GM12878 (cell line): ENCODE data around the gene TMEM50B. TPM values are rescaled to one million over a fixed set of nuclear protein-coding genes. Genes with fewer than 3 reads are reported as not detected.

Experiments
- ATAC-seq: fragments of 200-7000 bp; cut with Tn5 transposase; 3 replicates; pipeline ENCODE4 v1.9.1; 2020; ENCODE audit warnings: mild to moderate bottlenecking, moderate library complexity
- BruUV-seq: library from RNA; stranded (reverse); fragments of 400-500 nt; replicated peaks from 2 replicates; lab custom pipeline; 2021; lab: Mats Ljungman, UMichigan
- CTCF ChIA-PET: fragments of 300-600 bp; sonication (Branson Sonifier 250); formaldehyde crosslinking; extraction: SDS; loops from one replicate; lab custom pipeline; 2021; ENCODE audit warnings: inconsistent platforms; lab: Yijun Ruan, JAX
- POLR2A ChIA-PET: fragments of 350-600 bp; formaldehyde crosslinking; extraction: SDS; loops from one replicate; lab custom pipeline; 2021; ENCODE audit warnings: inconsistent platforms; lab: Charles Lee
- RAD21 ChIA-PET: fragments of 300-600 bp; sonication (Branson Sonifier 250); formaldehyde crosslinking; loops from one replicate; lab custom pipeline; 2023; ENCODE audit warnings: antibody characterized with exemption; ENCODE audit not compliant: unreplicated experiment; lab: Charles Lee
- SMC1A ChIA-PET: fragments of 300-600 bp; sonication (Branson Sonifier 250); formaldehyde crosslinking; loops from one replicate; lab custom pipeline; 2023; ENCODE audit not compliant: unreplicated experiment, uncharacterized antibody; lab: Charles Lee
- DNase-seq: peaks from one replicate; pipeline ENCODE4 v3.0.0-alpha.2; 2011; ENCODE audit warnings: low read depth, low spot score
- FAIRE-seq: peaks from 3 replicates; lab custom pipeline; 2011; peaks lifted over from hg19 to GRCh38; lab: Jason Lieb, UNC
- H2AFZ ChIP-seq: 2 replicates; pipeline ENCODE4 v1.6.0; 2011; ENCODE audit warnings: low read depth, low read length, control low read depth; ENCODE audit not compliant: control insufficient read depth
- H3K27ac ChIP-seq: 2 replicates; pipeline ENCODE4 v1.5.1; 2011; ENCODE audit warnings: control low read depth; ENCODE audit not compliant: control insufficient read depth, insufficient read depth
- H3K27me3 ChIP-seq, 2 experiments: replicated peaks in 1 of 2; 2 replicates each; pipeline versions ENCODE4 v1.6.0 to v1.6.1; 2011; ENCODE audit warnings: low read length in 1 of 2; ENCODE audit not compliant: control insufficient read depth in 2 of 2, insufficient read depth in 2 of 2
- H3K36me3 ChIP-seq, 2 experiments: 2 replicates each; pipeline ENCODE4 v1.5.1; 2011; ENCODE audit warnings: low read length in 1 of 2; ENCODE audit not compliant: control insufficient read depth in 2 of 2, insufficient read depth in 2 of 2
- H3K4me1 ChIP-seq: 2 replicates; pipeline ENCODE4 v1.6.1; 2011; ENCODE audit warnings: mild to moderate bottlenecking, low read length, moderate library complexity, mixed read lengths; ENCODE audit not compliant: control insufficient read depth, insufficient read depth
- H3K4me2 ChIP-seq: 2 replicates; pipeline ENCODE4 v1.6.0; 2011; ENCODE audit warnings: control low read depth; ENCODE audit not compliant: control insufficient read depth, insufficient read depth
- H3K4me3 ChIP-seq: fragments of 200-600 bp; sonication (generic); 2 replicates; pipeline ENCODE4 v1.5.1; 2016
- H3K79me2 ChIP-seq: 2 replicates; pipeline ENCODE4 v1.6.0; 2011; ENCODE audit warnings: low read length; ENCODE audit not compliant: control insufficient read depth, insufficient read depth
- H3K9ac ChIP-seq: 2 replicates; pipeline ENCODE4 v1.8.0; 2011; ENCODE audit warnings: low read length, control low read depth, mixed read lengths; ENCODE audit not compliant: control insufficient read depth, insufficient read depth
- H3K9me3 ChIP-seq: replicated peaks from 3 replicates; pipeline ENCODE4 v1.5.1; 2011; ENCODE audit warnings: mild to moderate bottlenecking, low read length; ENCODE audit not compliant: control insufficient read depth, insufficient read depth
- H4K20me1 ChIP-seq: 2 replicates; pipeline ENCODE4 v1.6.0; 2011; ENCODE audit not compliant: control insufficient read depth, insufficient read depth
- CBX5 ChIP-seq: sonication (generic); IDR thresholded peaks from 2 replicates; pipeline ENCODE4 v1.6.1; 2016; ENCODE audit warnings: low read depth, moderate library complexity, mild to moderate bottlenecking, inconsistent platforms
- CTCF ChIP-seq, 3 experiments: IDR thresholded peaks in 2 of 3; conservative IDR thresholded peaks in 1 of 3; 2 replicates each; pipeline ENCODE4 v1.5.1; 2011; ENCODE audit warnings: low read depth in 3 of 3, low read length in 3 of 3, mild to moderate bottlenecking in 3 of 3, control low read depth in 2 of 3, moderate library complexity in 2 of 3, inconsistent platforms in 1 of 3, mixed read lengths in 1 of 3; ENCODE audit not compliant: control insufficient read depth in 2 of 3, insufficient read depth in 1 of 3; ENCODE audit errors: extremely low read depth in 1 of 3
- FOS ChIP-seq: IDR thresholded peaks from 3 replicates; pipeline ENCODE4 v1.6.1; 2011; ENCODE audit warnings: borderline replicate concordance; ENCODE audit not compliant: insufficient read length; ENCODE audit errors: extremely low read depth
- GABPA ChIP-seq: IDR thresholded peaks from 2 replicates; pipeline ENCODE4 v1.6.1; 2014; ENCODE audit warnings: antibody characterized with exemption, low read depth, mild to moderate bottlenecking, inconsistent platforms
- JUNB ChIP-seq: IDR thresholded peaks from 2 replicates; pipeline ENCODE4 v1.6.1; 2016; ENCODE audit warnings: antibody characterized with exemption, mild to moderate bottlenecking
- NR2C2 ChIP-seq: IDR thresholded peaks from 2 replicates; pipeline ENCODE4 v1.6.1; 2011; ENCODE audit warnings: borderline replicate concordance, low read depth; ENCODE audit not compliant: control insufficient read depth, insufficient read length
- PAX5 ChIP-seq: IDR thresholded peaks from 2 replicates; pipeline ENCODE4 v1.6.1; 2011; ENCODE audit warnings: low read depth, low read length, borderline replicate concordance
- PAX8 ChIP-seq: fragments of 450-650 bp; IDR thresholded peaks from 2 replicates; pipeline ENCODE4 v1.6.1; 2017; ENCODE audit warnings: mild to moderate bottlenecking, moderate library complexity
- RAD51 ChIP-seq: fragments of 450-650 bp; IDR thresholded peaks from 2 replicates; pipeline ENCODE4 v1.6.1; 2016; ENCODE audit warnings: moderate library complexity, mild to moderate bottlenecking, inconsistent platforms
- REST ChIP-seq: IDR thresholded peaks from 2 replicates; pipeline ENCODE4 v1.6.1; 2012; ENCODE audit warnings: mild to moderate bottlenecking, low read depth, low read length
- TAF1 ChIP-seq: IDR thresholded peaks from 2 replicates; pipeline ENCODE4 v1.6.1; 2011; ENCODE audit warnings: mild to moderate bottlenecking, low read depth, low read length, borderline replicate concordance
- ZBTB11 ChIP-seq: fragments of 450-650 bp; formaldehyde crosslinking; IDR thresholded peaks from 2 replicates; pipeline ENCODE4 v1.5.0; 2022; ENCODE audit warnings: mild to moderate bottlenecking, missing genetic modification characterization
- WGBS: methylation state at CpG from one replicate; pipeline ENCODE4 v1.1.6; 2016; ENCODE audit warnings: low lambda C conversion rate; ENCODE audit not compliant: insufficient replicate concordance, insufficient coverage; ENCODE audit errors: missing lambda C conversion rate; 5-methylcytosine and 5-hydroxymethylcytosine counted together
- in situ Hi-C: fragments of 300-500 bp; cut with MboI; formaldehyde crosslinking; loops from 9 replicates; pipeline ENCODE4 v1.14.3; 2018; ENCODE audit warnings: mixed read lengths
- intact Hi-C: fragments of 100-400 bp; cut with micrococcal nuclease; formaldehyde crosslinking; loops from one replicate; pipeline ENCODE4 v1.14.2; 2022; ENCODE audit not compliant: unreplicated experiment
- polyA plus RNA-seq, 11 experiments: library from polyadenylated mRNA; depleted of rRNA in 4 of 11; unstranded in 6 of 11; stranded (reverse) in 5 of 11; fragments of >200 nt; fragmentation: Nextera tagmentation in 4 of 11; fragmentation: Illumina TruSeq in 1 of 11; extraction: Ambion mirVana in 4 of 11; extraction: Trizol in 1 of 11; gene quantifications; 1 replicate in 1 of 11; 2 replicates in 10 of 11; pipeline versions ENCODE4 v1.2.1 to v1.2.3, GENCODE V29; 2011 to 2016; ENCODE audit warnings: inconsistent platforms in 2 of 11, missing spikeins in 2 of 11, low read depth in 1 of 11
- total RNA-seq, 4 experiments: library from RNA; depleted of rRNA in 3 of 4; stranded (reverse); fragments of >200 nt in 3 of 4; fragmentation: Illumina TruSeq in 1 of 4; extraction: Trizol in 1 of 4; gene quantifications; 2 replicates each; pipeline versions ENCODE4 v1.2.1 to v1.2.3, GENCODE V29; 2013 to 2021

TMEM50B gene
- total and polyA plus RNA-seq, 10 of the 15 experiments (the other 5 are each of a cell fraction or from before 2014, with no cell fraction given) = 12.1 to 42.1 (median 18.2) TPM

GRCh38 chr21:33493756-33494155, 14.0 kb upstream of the TMEM50B start:
- no peaks in the 10 kb centered on the region for H3K4me1 ChIP-seq
- no peaks in the 10 kb centered on the region for H3K9me3 ChIP-seq
- DNase-seq = no peak
- no peak for TF ChIP-seq RAD51
- no peak for TF ChIP-seq NR2C2
- no peak for TF ChIP-seq CTCF (IDR thresholded peaks at IDR 0.05 in 2 of 3, conservative IDR thresholded peaks at IDR 0.05 in 1 of 3; ENCODE audit: control insufficient read depth in 2 of 3, extremely low read depth in 1 of 3, insufficient read depth in 1 of 3, low read depth in 3 of 3, low read length in 3 of 3)
- TF ChIP-seq JUNB = no peak
- TF ChIP-seq PAX8 = no peak
- TF ChIP-seq CBX5 = no peak
- TF ChIP-seq ZBTB11 (CRISPR knock-in tag) = no peak
- no peak for TF ChIP-seq FOS
- TF ChIP-seq PAX5 = no peak
- no peak for TF ChIP-seq TAF1
- no peak for TF ChIP-seq REST
- TF ChIP-seq GABPA = no peak
- TF ChIP-seq, all 136 proteins: peak for 0
- BruUV-seq = no TSS peak
- ChIA-PET RAD21 (interaction anchor here (0.6 kb wide), 1 partner anchor 1764 kb away, joined by 3 read pairs; no protein-coding TSS in a partner anchor), SMC1A (no interaction called here), POLR2A (no interaction called here), CTCF (no interaction called here)
- ATAC-seq = no peak
- in situ Hi-C loops (no loop called here), intact Hi-C loops (no loop called here)
- WGBS = 89% methylated on average over 3 of the region's 3 CpGs
- no peak overlapping the region for H3K9ac ChIP-seq
- no peak overlapping the region for H3K4me3 ChIP-seq
- H3K27me3 ChIP-seq = no peaks in the 10 kb centered on the region
- no peak overlapping the region for H3K4me2 ChIP-seq
- no peak for FAIRE-seq
- no peaks in the 10 kb centered on the region for H3K36me3 ChIP-seq
- no peak overlapping the region for H2AFZ ChIP-seq
- no peaks in the 10 kb centered on the region for H3K79me2 ChIP-seq
- H4K20me1 ChIP-seq = no peaks in the 10 kb centered on the region
- H3K27ac ChIP-seq = no peak overlapping the region
